Epithelial cell of esophagus (primary cell): ENCODE measurements around the gene SLC43A2.

Source experiments
- DNase-seq: peaks from one replicate; pipeline ENCODE4 v3.0.0; 2010; ENCODE audit warnings: low read depth
- H3K4me3 ChIP-seq: 2 replicates; pipeline ENCODE4 v1.5.1; 2011; ENCODE audit warnings: mild to moderate bottlenecking, low read length, control low read depth
- TF ChIP-seq, protein P1 (sequence below): IDR thresholded peaks from 2 replicates; pipeline ENCODE4 v1.5.1; 2011; ENCODE audit warnings: low read depth, mild to moderate bottlenecking, low read length, control low read depth, inconsistent platforms; ENCODE audit not compliant: insufficient read depth; ENCODE audit errors: missing control alignments

The SLC43A2 gene

DNA sequence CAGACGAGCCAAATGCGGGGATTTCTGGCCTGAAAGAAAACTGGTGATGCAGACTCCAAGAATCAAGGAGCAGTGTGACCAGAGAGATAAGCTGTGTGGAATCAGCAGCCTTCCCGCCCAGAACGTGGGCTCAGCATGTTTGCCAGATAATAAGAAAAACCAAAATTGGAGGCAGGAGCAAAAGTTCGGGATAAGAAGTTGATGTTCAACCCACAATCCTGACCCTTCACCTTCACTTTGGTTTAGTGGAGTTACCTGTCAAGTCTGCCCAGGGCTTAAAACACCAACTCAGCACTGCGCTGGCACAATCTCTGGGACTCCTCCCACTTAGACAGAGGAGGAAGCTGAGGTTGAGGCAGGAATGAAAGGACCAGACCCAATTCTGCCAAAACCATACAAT is 3.1 kb downstream of the SLC43A2 start:
- no peak for DNase-seq
- TF ChIP-seq, protein P1, sequence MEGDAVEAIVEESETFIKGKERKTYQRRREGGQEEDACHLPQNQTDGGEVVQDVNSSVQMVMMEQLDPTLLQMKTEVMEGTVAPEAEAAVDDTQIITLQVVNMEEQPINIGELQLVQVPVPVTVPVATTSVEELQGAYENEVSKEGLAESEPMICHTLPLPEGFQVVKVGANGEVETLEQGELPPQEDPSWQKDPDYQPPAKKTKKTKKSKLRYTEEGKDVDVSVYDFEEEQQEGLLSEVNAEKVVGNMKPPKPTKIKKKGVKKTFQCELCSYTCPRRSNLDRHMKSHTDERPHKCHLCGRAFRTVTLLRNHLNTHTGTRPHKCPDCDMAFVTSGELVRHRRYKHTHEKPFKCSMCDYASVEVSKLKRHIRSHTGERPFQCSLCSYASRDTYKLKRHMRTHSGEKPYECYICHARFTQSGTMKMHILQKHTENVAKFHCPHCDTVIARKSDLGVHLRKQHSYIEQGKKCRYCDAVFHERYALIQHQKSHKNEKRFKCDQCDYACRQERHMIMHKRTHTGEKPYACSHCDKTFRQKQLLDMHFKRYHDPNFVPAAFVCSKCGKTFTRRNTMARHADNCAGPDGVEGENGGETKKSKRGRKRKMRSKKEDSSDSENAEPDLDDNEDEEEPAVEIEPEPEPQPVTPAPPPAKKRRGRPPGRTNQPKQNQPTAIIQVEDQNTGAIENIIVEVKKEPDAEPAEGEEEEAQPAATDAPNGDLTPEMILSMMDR, result no peak
- no peak overlapping the region for H3K4me3 ChIP-seq

DNA sequence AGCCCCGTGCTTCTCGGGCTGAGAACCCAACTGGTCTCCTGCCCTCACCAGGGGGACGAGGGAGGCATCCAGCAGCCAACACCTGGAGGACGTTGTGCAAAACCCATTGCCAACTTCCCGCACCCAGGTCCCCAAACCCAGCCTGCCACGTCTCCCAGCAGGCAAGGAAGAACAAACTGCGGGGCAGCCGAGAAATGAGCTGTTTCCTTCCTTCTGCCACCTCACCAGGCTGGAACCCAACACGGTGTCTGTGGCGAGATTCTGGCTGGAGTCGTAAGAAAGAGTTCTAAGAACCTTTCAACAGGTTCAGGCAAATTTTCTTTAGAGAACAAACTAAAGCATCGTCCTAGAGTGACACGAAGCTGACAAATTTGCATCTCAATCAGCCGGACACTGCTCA is 3.6 kb downstream of the SLC43A2 start:
- no peak overlapping the region for H3K4me3 ChIP-seq
- DNase-seq, result no peak
- TF ChIP-seq, protein P1, result no peak

DNA sequence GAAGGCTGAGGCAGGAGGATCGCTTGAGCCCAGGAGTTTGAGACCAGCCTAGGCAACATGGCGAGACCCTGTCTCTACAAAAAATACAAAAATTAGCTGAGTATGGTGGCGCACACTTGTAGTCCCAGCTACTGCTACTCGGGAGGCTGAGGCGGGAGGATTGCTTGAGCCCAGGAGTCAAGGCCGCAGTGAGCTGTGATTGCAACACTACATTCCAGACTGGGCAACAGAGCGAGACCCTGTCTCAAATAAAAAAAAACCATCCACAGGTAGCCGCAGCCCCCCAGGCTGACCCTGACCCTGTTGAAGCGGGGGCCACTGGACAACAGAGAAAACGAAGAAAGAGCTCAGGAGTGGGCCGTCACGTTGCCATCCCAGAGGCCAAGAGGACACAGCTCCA is 4.0 kb downstream of the SLC43A2 start:
- DNase-seq, result no peak
- H3K4me3 ChIP-seq, result no peak overlapping the region
- TF ChIP-seq, protein P1, result no peak

DNA sequence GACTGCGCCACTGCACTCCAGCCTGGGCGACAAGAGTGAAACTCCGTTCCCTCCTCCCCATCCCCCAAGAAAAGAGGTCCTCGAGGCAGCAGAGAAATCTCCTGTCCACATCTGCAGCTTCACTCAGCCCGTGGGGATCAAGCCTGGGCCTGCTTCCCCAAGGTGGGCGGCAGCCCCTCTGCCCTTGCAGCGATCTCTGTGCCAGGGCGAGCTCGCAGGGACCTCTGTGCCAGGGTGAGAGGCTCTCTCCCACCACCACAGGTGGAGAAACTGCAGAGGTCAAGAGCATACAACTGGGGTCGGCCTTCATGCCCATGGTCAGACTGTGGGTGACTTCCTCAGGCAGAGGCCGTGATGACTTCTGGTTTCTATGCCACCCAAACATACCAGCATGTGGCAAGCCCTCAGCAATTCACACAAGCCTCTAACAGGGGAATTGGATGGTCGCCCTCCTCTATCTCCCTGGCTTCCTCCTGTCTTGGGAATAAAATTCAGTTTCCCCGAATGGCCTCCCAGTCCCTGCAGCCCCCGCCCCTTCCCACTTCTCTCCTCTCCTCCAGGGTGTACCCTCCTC is 5.5 kb downstream of the SLC43A2 start:
- no peak for DNase-seq
- TF ChIP-seq, protein P1, result no peak
- no peak overlapping the region for H3K4me3 ChIP-seq

DNA sequence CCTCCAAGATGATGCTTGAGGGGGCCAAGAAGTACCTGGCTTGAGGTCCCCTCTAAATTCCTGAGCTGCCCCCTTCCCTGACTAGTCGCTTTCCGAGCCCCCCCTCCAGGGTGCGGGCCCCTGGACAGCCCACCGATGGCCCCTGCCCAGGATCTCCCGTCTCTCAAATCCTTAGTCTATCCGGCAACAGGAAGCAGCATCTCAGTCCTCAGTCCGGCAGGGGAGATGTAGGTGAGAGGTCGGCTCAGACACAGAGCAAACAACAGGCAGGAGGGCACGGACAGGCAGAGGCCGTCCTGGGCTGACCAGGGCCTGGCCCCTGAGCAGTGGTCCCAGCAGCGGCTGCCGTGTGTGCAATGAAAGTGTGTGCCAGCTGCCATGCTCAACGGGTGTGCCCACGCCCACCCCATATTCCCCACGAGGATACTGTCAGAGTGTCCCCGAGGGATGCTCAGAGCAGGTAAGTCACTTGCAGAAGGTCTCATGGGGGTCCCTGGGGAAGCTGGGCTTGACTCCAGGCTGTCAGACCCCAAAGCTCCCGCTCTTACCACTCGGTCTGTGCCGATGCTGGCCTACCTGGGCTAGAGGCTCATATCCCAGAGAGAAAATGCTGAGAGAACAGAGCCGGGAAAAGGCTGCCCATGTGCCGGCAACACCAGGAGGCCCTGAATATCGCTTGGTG is 7.2 kb downstream of the SLC43A2 start:
- DNase-seq, result no peak
- TF ChIP-seq, protein P1, result no peak
- no peak overlapping the region for H3K4me3 ChIP-seq

DNA sequence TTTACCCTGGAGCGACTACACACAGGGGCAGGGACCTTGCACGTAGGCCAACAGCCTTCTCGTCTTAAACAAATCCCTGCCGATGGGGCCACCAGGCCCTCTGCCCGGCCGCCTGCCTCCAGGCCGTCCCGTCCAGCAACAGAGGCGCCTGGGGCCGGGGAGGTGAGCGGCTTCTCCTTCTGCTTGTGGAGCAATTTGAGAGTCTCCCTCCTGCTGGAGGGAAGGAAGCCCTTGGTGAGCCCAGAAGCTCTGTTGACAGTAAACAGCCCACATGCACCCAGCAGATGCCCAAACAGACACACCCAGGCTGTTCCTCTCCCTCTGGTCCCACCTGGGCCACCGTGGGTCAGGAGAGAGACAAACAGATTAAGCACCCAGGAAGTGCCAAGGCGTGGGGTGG is 8.1 kb downstream of the SLC43A2 start:
- TF ChIP-seq, protein P1, result no peak
- DNase-seq, result no peak
- H3K4me3 ChIP-seq, result no peak overlapping the region
